GM12878 (cell line): ENCODE data around the gene TMC2. TPM values are rescaled to one million over a fixed set of nuclear protein-coding genes. Genes with fewer than 3 reads are reported as not detected.

Experiments used
- ATF7 ChIP-seq: fragments of 450-650 bp; IDR thresholded peaks from 2 replicates; pipeline ENCODE4 v1.6.1; 2016; ENCODE audit warnings: low read depth, mild to moderate bottlenecking
- BMI1 ChIP-seq: fragments of 450-650 bp; IDR thresholded peaks from 2 replicates; pipeline ENCODE4 v1.6.1; 2016; ENCODE audit warnings: mild to moderate bottlenecking, moderate library complexity, borderline replicate concordance
- DPF2 ChIP-seq: fragments of 450-650 bp; IDR thresholded peaks from 2 replicates; pipeline ENCODE4 v1.6.1; 2017; ENCODE audit warnings: mild to moderate bottlenecking
- ETV6 ChIP-seq, 2 experiments: fragments of 450-650 bp in 1 of 2; IDR thresholded peaks in 1 of 2; conservative IDR thresholded peaks in 1 of 2; 2 replicates each; pipeline ENCODE4 v1.6.1; 2014; ENCODE audit warnings: antibody characterized with exemption in 1 of 2, borderline replicate concordance in 1 of 2, low read depth in 1 of 2, mild to moderate bottlenecking in 1 of 2, moderate library complexity in 1 of 2
- FOXK2 ChIP-seq: fragments of 450-650 bp; IDR thresholded peaks from 2 replicates; pipeline ENCODE4 v1.6.1; 2017; ENCODE audit warnings: mild to moderate bottlenecking, moderate library complexity
- GATAD2B ChIP-seq: fragments of 450-650 bp; conservative IDR thresholded peaks from 2 replicates; pipeline ENCODE4 v1.6.1; 2017; ENCODE audit warnings: low read depth, mild to moderate bottlenecking, moderate library complexity
- IRF3 ChIP-seq: fragments of 450-650 bp; IDR thresholded peaks from 2 replicates; pipeline ENCODE4 v1.6.1; 2014; ENCODE audit warnings: mild to moderate bottlenecking
- KAT2A ChIP-seq: conservative IDR thresholded peaks from 2 replicates; pipeline ENCODE4 v1.6.1; 2011; ENCODE audit warnings: low read depth, low read length; ENCODE audit not compliant: control insufficient read depth
- NBN ChIP-seq: fragments of 450-650 bp; IDR thresholded peaks from 2 replicates; pipeline ENCODE4 v1.6.1; 2016
- PKNOX1 ChIP-seq: fragments of 450-650 bp; IDR thresholded peaks from 2 replicates; pipeline ENCODE4 v1.6.1; 2016; ENCODE audit warnings: mild to moderate bottlenecking
- REST ChIP-seq: IDR thresholded peaks from 2 replicates; pipeline ENCODE4 v1.6.1; 2012; ENCODE audit warnings: mild to moderate bottlenecking, low read depth, low read length
- SMAD5 ChIP-seq: IDR thresholded peaks from 2 replicates; pipeline ENCODE4 v1.6.1; 2016; ENCODE audit warnings: antibody characterized with exemption, low read depth
- SMC3 ChIP-seq: IDR thresholded peaks from 2 replicates; pipeline ENCODE4 v1.6.1; 2011; ENCODE audit warnings: low read length, improper control_type of control experiment, borderline replicate concordance
- SPI1 ChIP-seq: IDR thresholded peaks from 2 replicates; pipeline ENCODE4 v1.6.1; 2011; ENCODE audit warnings: low read depth, mild to moderate bottlenecking, low read length, moderate library complexity, borderline replicate concordance; ENCODE audit not compliant: insufficient read depth
- STAT1 ChIP-seq: fragments of 450-650 bp; conservative IDR thresholded peaks from 2 replicates; pipeline ENCODE4 v1.6.1; 2014; ENCODE audit warnings: antibody characterized with exemption, mild to moderate bottlenecking
- USF1 ChIP-seq: IDR thresholded peaks from 2 replicates; pipeline ENCODE4 v1.6.1; 2011; ENCODE audit warnings: borderline replicate concordance, low read depth, mild to moderate bottlenecking, moderate library complexity, mixed read lengths, low read length; ENCODE audit not compliant: insufficient read depth; ENCODE audit errors: extremely low read length
- USF2 ChIP-seq: IDR thresholded peaks from 2 replicates; pipeline ENCODE4 v1.6.1; 2011; ENCODE audit warnings: low read depth, low read length, improper control_type of control experiment, borderline replicate concordance
- YBX1 ChIP-seq: fragments of 450-650 bp; IDR thresholded peaks from 2 replicates; pipeline ENCODE4 v1.6.1; 2016; ENCODE audit warnings: antibody characterized with exemption
- ZNF384 ChIP-seq: IDR thresholded peaks from 2 replicates; pipeline ENCODE4 v1.6.1; 2012; ENCODE audit warnings: low read depth, mild to moderate bottlenecking, low read length, improper control_type of control experiment, borderline replicate concordance
- polyA plus RNA-seq, 11 experiments: library from polyadenylated mRNA; depleted of rRNA in 4 of 11; unstranded in 6 of 11; stranded (reverse) in 5 of 11; fragments of >200 nt; fragmentation: Nextera tagmentation in 4 of 11; fragmentation: Illumina TruSeq in 1 of 11; extraction: Ambion mirVana in 4 of 11; extraction: Trizol in 1 of 11; gene quantifications; 1 replicate in 1 of 11; 2 replicates in 10 of 11; pipeline versions ENCODE4 v1.2.1 to v1.2.3, GENCODE V29; 2011 to 2016; ENCODE audit warnings: inconsistent platforms in 2 of 11, missing spikeins in 2 of 11, low read depth in 1 of 11
- total RNA-seq, 4 experiments: library from RNA; depleted of rRNA in 3 of 4; stranded (reverse); fragments of >200 nt in 3 of 4; fragmentation: Illumina TruSeq in 1 of 4; extraction: Trizol in 1 of 4; gene quantifications; 2 replicates each; pipeline versions ENCODE4 v1.2.1 to v1.2.3, GENCODE V29; 2013 to 2021
- TF ChIP-seq, protein P1 (sequence below): fragments of 450-650 bp; IDR thresholded peaks from 2 replicates; pipeline ENCODE4 v1.6.1; 2017; ENCODE audit warnings: mild to moderate bottlenecking

Gene TMC2
- total and polyA plus RNA-seq, 10 of the 15 experiments (the other 5 are each of a cell fraction or from before 2014, with no cell fraction given), result 0.08 TPM; not detected in 9

- TF ChIP-seq, protein P1, sequence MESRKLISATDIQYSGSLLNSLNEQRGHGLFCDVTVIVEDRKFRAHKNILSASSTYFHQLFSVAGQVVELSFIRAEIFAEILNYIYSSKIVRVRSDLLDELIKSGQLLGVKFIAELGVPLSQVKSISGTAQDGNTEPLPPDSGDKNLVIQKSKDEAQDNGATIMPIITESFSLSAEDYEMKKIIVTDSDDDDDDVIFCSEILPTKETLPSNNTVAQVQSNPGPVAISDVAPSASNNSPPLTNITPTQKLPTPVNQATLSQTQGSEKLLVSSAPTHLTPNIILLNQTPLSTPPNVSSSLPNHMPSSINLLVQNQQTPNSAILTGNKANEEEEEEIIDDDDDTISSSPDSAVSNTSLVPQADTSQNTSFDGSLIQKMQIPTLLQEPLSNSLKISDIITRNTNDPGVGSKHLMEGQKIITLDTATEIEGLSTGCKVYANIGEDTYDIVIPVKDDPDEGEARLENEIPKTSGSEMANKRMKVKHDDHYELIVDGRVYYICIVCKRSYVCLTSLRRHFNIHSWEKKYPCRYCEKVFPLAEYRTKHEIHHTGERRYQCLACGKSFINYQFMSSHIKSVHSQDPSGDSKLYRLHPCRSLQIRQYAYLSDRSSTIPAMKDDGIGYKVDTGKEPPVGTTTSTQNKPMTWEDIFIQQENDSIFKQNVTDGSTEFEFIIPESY, result no peak
- TF ChIP-seq USF2, result no peak
- no peak for TF ChIP-seq SPI1
- TF ChIP-seq SMC3, result no peak
- 0 out of 2 replicates have a peak, but pooled peaks have one; percentile 13 for TF ChIP-seq NBN
- no peak for TF ChIP-seq GATAD2B
- TF ChIP-seq SMAD5, result peak; percentile 62; the same call in 1 of the 2 replicates
- no peak for TF ChIP-seq DPF2
- TF ChIP-seq YBX1, result no peak
- no peak for TF ChIP-seq ATF7
- TF ChIP-seq KAT2A, result no peak
- TF ChIP-seq ZNF384, result no peak
- no peak for TF ChIP-seq ETV6 (conservative IDR thresholded peaks at IDR 0.05 in 1 of 2, IDR thresholded peaks at IDR 0.05 in 1 of 2; ENCODE audit: borderline replicate concordance in 1 of 2, low read depth in 1 of 2)
- no peak for TF ChIP-seq IRF3
- TF ChIP-seq REST, result no peak
- TF ChIP-seq BMI1, result no peak
- peak; percentile 21; the same call in 1 of the 2 replicates for TF ChIP-seq FOXK2
- 0 out of 2 replicates have a peak, but pooled peaks have one; percentile 70 for TF ChIP-seq STAT1
- TF ChIP-seq PKNOX1, result peak; percentile 96
- TF ChIP-seq USF1, result no peak
Measured at GRCh38 chr20:2508631-2509467, 27.5 kb upstream of the TMC2 start, which contains the start of gene ZNF343 (continued).
